H1 (cell line): ENCODE results near the gene VWA5A. TPM values are rescaled to one million over a fixed set of nuclear protein-coding genes. Genes with fewer than 3 reads are reported as not detected.

Experiments used
- FOSL1 ChIP-seq: IDR thresholded peaks from 2 replicates; pipeline ENCODE4 v1.6.1; 2011; ENCODE audit warnings: mild to moderate bottlenecking, low read depth, low read length, moderate library complexity; ENCODE audit not compliant: insufficient read depth
- GABPA ChIP-seq: IDR thresholded peaks from 2 replicates; pipeline ENCODE4 v1.6.1; 2011; ENCODE audit warnings: mild to moderate bottlenecking, low read length, moderate library complexity, borderline replicate concordance; ENCODE audit not compliant: insufficient read depth
- JUND ChIP-seq: IDR thresholded peaks from 2 replicates; pipeline ENCODE4 v1.6.1; 2011; ENCODE audit warnings: mild to moderate bottlenecking, improper control_type of control experiment, low read length
- SIRT6 ChIP-seq: IDR thresholded peaks from one replicate; pipeline ENCODE4 v1.7.1; 2012; ENCODE audit warnings: low read length, inconsistent platforms
- polyA plus RNA-seq, 7 experiments: library from polyadenylated mRNA; depleted of rRNA in 3 of 7; stranded (reverse) in 5 of 7; unstranded in 2 of 7; fragments of >200 nt in 5 of 7; fragments of 200-250 nt in 2 of 7; gene quantifications; 1 replicate in 5 of 7; 2 replicates in 1 of 7; 4 replicates in 1 of 7; pipeline versions ENCODE4 v1.2.1 to v1.2.3, GENCODE V29; 2011 to 2013; ENCODE audit warnings: missing spikeins in 2 of 7, mixed read lengths in 2 of 7
- total RNA-seq: library from RNA; stranded (reverse); fragmentation: NEBNext Ultra II Directional; extraction: Animal tissue kit (Norgen Biotek cat#: 25700); gene quantifications from 2 replicates; pipeline ENCODE4 v1.2.1, GENCODE V29; 2021

Gene VWA5A
- total and polyA plus RNA-seq, 2 of the 8 experiments (the other 6 are each of a cell fraction or from before 2014, with no cell fraction given) = 12.5 to 20.4 TPM

- TF ChIP-seq JUND = no peak
- no peak for TF ChIP-seq GABPA
- TF ChIP-seq FOSL1 = no peak
- no peak for TF ChIP-seq SIRT6
Measured at GRCh38 chr11:124094731-124095130, 20.5 kb upstream of the VWA5A start (continued).
